NCI-H1436 treated with DMSO at 0.1 percent for 48 hours (cell line): ENCODE results near the gene FHIT.
"Not testable (repeated sequence)": the region's sequence is repeated elsewhere in the genome, so short reads cannot be mapped to it uniquely, and the experiment has no call there.

ENCODE experiments used
- DNase-seq: peaks from one replicate; lab custom pipeline; 2025; lab: John Stamatoyannopoulos, UW

Gene FHIT

DNA sequence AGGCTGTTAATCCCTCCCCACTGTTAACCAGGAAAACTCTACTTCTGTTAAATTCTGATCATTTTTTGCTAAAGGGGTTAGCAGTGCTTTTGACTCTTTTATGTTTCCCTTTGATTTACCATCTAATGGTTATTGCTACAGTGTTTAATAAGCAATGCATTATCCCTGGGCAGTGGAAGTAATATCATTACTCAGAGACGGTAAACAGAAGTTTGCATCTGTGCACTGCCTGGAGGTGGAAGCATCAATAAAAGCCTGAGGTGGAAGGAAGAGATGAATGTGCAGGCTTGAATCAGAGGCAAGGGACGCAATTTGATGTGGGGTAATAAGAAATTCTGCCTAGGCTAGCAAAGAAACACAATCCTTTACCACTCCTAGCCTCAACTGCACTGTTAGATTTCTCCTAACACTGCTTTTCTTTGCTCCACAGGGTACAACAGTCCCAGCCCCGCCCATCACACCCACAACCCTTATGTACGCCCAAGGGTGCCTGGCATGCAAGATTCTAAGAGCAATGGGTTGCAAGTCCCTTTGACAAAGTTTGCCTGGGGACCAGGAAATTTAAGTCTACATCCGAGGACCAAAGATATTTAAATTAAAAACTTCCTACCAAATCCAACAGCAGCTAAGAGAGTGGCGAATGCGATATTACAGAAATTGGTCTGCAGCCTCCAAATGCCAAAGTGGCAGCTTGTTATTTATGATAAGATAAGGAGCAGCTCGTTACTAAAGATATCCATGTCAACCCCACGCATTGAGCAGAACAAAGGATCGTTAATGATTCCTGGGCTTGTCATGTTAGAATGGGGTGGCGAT, 261.4 kb downstream of the FHIT start:
- no peak for DNase-seq

DNA sequence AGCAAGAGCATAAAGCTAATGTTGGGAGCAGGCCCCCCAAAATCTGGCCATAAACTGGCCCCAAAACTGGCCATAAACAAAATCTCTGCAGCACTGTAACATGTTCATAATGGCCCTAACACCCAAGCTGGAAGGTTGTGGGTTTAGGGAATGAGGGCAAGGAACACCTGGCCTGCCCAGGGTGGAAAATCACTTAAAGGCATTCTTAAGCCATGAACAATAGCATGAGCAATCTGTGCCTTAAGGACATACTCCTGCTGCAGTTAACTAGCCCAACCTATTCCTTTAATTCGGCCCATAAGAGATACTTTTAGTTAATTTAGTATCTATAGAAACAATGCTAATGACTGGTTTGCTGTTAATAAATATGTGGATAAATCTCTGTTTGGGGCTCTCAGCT, 264.1 kb downstream of the FHIT start:
- not testable (repeated sequence) for DNase-seq

DNA sequence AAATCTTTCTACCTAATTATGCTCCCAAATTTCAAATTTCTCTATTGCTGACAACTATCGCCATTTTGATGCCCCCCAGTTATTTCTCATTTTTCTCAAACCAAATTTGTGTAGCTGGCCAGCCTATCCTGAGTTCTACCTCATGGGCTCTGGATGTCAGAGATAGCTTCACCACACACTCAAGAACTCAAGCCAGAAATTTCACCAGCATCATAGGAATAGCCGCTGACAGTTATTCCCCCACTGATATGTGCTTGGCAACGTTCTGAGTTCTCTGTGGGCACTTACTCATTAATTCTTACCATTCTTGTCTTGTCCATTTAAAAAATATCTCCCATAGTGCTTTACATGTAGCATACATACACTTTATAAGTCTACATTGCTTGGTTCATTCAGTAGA, 264.7 kb downstream of the FHIT start:
- DNase-seq: no peak

DNA sequence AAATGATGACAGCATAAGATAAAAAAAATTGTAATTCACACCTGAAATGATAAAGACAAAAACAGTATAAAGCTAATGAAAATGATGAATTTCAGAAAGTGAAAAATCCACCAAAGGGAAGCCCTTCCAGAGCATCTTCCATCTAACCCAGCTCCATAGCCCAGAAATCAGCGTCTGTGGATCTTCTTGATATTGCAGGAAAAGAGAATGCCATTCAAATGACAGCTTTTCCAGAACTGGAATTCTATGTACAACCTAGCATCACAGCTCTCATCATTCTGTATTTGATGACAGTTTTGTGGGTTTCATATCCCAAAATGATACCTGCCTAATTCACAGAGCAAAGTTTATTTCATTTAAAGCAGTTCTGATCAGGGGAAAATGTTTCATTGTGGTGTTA, 267.3 kb downstream of the FHIT start:
- DNase-seq: no peak

DNA sequence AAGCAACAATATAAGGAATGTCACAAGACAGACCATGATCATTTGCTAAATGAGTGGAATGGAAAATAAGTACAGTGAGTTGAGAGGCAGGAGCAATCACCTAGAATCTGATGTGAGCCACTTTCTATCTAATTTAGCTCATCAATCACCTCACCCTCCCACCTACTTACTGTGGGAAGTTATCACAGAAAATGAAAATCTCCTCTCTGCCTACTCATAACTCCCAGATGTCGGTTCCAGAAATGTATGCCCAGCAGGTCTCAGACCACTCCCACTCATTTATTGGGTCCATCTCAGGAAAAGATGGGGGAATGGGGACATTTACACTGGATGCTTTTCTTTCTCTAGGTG, 270.9 kb downstream of the FHIT start:
- no peak for DNase-seq

DNA sequence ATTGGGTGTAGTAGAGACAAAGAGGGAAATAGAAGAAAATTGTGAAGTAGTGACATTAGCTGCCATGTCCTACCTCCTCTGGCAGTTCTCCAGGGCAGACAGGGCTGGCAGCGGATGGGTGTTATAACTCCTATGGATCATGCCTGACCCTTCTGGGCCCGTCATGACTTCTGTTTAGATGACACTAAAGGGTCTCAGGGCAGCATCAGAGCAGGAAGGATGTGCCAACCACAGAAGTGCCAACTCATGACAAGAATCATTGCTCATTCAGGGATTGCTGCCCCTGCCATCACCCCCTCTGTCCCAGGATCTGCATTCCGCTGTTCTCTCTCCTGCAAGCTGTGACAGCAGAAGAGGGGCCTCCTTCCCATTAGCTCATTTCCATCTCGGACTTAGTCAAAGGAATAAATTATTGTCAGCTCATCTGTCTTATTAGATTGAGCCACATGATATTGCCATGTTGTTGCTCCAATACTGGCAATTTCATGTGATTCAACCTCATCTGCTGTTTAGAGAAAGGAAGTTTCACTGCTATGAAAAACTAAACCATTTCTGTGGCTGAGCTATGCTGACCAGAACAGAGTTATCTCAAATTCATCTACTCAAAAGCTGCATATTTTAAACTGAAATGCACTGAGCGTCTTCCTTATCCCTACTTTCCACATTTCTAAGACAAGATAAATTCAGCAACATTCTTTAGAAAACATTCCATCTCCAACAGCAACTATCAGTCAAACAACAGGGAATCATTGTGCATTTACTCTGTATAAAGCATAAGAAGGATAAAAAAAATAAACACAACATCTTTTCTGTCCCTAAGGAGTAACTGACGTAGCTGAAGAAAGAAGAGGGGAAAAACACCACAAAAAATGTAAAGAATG, 271.6 kb downstream of the FHIT start:
- DNase-seq: no peak

DNA sequence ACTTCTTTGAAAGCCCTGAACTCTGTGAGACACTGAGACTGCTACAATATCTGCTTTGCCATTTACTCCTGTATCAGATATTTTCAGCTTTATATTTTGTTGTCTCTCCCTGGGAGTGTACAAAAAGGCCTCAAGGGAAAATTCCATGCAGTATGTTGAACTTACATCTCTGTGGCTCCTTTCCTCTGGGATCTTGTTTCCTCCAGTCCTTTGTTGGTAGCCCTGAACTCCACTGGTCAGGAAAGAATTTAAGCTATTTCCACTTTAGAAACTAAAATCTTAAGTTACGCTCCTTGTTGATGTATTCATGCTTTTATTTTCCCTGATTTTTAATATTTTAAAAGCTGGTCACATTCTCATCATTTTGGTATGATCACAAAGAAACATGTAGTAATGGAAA, 277.9 kb downstream of the FHIT start:
- no peak for DNase-seq

DNA sequence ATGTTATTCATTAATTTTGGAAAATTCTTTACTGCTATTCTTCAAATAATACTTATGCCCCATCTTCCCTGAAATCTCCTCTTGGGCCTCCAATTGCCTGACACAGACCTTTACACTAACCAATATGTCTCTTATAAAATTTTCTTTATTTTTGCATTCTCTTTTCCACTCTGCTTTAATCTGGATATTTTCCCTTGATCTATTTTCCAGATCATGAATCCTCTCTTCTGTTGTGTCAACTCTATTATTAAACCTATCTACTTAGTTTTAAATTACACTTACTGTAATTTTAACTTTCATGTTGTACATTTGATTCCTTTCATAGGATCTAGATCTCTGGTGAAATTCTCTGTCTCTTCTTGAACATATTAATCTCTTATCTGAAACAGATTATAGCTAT, 278.7 kb downstream of the FHIT start:
- no peak for DNase-seq

DNA sequence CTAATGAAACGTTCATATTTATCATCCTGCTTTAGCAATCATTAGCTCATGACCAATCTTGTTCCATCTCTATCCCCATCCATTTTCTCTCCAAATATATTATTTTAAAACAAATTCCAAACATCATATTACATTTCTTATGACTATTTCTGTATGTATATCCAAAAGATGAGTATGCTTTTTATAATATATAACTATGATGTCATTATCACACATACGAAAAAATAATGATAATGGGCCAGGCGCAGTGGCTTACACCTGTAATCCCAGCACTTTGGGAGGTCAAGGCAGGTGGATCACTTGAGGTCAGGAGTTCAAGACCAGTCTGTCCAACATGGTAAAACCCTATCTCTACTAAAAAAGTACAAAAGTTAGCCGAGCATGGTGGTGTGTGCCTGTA, 280.4 kb downstream of the FHIT start:
- no peak for DNase-seq

DNA sequence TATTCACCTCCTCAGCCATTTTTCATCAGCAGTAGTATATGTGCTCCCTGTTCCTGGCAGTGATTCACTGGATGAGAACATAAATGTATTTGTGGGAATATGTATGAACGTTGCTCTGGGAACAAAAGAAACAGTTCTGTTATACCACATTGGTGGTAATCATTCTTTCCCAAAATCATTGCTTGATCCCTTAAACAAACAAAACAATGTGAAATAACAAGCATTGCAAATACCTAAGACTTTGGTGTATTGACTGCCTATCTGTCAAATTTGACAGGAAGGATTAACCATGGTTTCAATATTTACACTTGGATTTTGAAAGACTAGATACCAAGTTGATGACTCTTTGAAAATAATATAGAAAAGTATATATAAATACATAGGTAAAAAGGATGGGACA, 284.1 kb downstream of the FHIT start:
- DNase-seq: no peak

DNA sequence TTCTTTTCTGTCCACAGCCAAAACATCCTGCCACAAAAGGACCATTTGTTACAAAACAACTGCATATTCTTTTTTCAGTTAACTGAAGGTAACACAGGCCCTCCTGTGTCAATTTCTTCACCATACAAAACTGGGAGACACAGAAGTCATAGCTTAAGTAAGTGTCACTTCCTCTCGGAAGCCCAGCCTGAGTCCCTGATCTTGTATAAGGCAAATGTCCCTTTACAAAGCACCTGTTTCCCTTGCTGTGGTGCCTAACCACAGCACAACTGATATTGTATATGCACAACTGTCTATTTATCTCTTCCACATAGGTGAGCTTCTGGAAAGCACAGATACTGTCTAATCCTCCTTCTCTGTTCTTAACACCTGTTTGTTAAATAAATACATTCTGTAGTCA, 293.7 kb downstream of the FHIT start:
- no peak for DNase-seq

DNA sequence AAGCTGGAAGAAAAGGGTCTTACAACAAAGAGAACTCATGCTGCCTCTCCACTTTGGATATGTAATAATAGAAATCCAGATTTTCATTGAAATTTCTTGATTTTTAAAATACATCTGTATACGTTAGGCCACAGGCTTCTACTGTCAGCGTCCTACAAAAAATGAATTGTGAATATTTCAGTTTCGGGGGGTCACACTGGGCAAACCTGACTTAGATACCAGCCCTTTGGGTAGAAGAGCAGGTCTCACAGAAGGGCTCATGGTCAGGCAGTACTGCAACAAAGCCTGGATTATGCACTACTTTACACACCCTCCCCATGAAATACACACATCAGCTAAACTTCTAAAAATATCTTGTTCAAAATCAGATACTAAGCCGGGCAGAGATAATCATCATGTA, 294.5 kb downstream of the FHIT start:
- DNase-seq: no peak

DNA sequence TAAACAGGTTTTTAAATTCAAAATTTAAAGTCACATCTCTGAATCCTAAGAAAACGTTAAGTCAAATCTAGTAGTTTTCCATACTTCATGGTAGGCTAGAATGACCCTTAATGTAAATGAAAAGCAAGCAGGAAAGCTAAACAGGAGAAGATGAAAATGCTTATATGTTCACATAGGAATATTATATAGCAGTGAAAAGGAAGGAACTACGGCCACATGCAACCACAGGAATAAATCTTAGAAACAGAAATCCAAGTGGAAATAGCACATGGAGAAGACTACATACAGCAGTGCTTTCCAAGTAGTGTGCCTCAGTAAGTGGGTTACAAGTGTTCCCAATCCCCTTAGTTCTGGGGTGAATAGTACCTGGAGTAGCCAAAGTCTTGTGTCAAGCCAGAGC, 296.2 kb downstream of the FHIT start:
- no peak for DNase-seq

DNA sequence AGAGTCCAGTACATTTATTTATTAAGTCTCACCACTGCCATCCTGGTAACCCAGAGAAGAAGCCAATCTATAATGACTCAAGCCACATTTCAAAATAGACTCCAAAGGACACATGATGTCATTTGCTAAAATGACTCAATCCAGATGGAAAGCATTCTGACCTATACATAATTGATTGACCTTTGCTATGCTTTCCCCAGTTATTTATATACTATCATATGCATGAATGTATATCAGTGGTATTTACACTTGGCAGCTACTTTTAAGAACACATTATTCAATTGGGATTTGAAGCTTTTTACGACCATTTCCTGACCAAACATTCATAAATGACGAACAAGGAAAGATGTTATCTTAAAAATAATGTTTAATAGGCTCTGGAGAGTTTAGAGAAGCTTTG, 297.2 kb downstream of the FHIT start:
- DNase-seq: no peak

DNA sequence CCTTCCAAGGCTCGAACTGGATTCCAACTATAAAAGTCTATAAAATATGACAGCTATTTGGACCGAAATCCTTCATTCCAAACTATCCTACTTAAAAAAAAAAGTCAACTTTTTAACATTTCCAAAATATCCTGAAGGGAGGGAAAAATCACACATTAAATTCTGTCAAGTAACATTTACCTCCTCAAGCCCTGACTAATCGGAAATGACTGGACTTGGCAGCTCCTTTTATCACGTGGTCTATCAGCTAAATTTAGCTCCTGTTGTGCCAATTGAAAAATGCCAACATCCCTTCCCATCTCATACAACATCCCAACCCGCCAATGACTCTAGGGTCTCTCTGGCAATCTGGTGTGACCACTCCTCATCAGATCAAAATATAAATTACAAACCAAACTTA, 297.9 kb downstream of the FHIT start:
- DNase-seq: no peak

DNA sequence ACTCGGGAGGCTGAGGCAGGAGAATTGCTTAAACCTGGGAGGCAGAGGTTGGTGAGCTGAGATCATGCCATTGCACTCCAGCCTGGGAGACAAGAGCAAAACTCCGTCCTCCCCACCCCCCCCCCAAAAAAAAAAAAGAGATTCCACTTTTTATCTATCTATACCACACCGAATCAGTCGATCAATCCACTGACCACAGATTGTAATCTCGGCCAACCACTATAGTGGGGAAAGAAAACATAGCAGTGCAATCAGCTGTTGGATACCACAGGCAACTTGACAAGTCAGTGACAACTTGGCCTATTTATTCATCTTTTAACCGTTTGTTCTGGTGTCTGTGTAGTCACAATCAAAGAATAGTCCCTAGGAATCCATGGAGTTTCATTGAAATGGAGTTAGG, 299.2 kb downstream of the FHIT start:
- no peak for DNase-seq

DNA sequence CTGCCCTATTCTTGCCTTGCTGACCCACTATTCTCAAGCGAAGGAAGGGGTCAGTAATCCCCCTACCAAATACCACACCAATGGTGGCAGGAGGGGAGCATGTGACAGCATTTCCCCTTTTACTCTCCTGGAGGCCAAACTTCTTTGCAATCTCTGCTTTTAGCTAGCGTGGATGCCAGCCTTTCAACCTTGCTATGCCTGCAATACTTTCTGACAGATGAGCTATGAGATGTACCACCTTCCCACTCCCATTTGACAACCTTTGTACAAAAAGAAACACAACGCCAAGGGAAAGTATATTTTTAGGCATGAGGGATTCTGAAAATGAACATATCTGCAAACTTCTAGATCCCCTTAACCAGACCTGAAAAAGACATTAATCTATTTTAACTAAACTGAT, 302.1 kb downstream of the FHIT start:
- DNase-seq: no peak

DNA sequence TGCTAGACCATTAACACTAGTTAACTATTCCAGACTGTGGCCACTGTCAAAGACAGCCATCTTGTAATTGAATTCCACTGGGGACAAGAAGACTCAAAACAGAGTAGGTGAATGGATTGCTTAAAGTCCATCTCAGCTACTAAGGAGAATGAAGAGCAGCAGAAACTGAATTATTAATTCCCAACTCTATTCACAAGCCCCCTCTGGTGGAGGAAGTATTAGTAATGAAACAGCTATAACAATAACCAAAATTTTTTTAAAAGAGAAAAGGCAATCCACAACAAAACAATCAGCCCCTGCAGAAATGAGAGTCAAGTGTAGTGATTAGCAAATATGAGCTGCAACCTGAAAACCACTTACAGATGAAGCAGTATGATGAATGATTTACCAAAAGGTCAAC, 302.8 kb downstream of the FHIT start:
- no peak for DNase-seq

DNA sequence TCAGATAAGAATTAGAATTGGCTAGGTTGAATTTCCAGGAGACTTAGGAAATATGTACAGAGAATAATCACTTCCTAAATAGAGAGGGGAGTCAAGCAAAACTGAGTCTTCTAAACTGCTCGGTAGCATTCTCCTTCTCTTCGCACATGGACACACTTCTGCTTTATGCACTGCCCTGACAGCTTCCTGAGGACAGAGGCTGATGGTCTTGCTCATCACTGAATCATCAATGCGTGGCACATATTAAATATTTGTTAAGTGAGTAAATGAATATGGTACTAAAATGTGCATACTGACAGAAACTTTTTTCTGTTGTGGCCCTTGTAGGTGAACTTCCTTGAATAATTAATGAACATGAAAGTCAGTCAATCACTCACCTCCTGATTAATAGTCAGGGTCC, 315.5 kb downstream of the FHIT start:
- DNase-seq: no peak

DNA sequence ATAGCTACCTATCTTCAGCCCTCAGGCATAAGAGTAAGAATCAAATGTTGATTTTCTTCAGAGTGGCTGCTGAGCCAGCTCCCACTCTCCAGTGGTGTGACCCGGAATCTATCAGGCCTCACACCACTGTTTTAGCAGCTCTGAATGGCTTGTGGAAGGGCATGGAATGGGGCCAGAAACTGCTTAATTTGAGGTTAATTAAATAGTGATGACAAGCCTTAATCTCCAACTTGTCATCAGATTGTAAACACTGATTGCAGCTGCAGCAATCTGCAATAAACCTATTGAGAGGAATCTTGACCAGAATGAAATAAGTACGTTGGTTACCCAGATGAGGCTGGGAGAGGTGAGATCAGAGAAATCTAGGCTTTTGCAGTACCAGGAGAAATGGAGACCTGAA, 317.4 kb downstream of the FHIT start:
- no peak for DNase-seq

DNA sequence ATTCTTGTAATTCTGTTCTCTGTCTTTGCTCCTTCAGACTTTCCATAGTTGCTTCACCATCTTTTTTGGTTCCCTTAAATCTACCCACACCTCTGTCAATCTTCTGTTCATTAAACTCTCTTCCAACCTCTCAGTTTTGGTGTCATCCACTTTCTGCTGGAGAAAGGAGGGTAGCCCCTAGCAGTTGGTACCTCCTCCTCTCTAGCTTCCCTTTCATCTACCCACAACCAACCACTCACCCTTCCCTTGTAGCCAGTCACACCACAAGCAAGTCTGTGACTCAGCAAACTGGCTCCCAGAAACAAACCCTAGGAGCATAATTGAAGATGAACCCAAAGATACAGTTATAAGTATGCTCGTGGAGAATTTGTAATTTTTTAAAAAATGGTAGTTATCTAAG, 318.6 kb downstream of the FHIT start:
- no peak for DNase-seq

DNA sequence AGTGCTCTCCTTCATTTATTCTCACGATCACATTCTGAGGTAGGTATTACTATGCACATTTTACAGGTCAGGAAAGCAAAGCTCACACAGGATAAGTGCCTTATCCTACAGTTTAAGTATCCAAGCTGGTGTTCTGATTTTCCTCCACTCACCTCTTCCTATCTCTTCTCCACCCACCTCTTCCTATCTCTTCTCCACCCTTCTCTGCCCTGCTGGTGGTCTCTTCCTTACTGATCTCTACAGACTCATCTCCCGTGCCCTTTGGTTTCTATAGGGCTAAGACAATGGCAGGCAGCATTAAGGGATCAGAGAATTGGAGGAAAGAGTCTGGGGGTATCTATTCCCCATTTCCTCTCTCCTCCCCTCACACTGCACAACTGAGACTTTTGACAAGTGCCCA, 319.1 kb downstream of the FHIT start:
- no peak for DNase-seq

DNA sequence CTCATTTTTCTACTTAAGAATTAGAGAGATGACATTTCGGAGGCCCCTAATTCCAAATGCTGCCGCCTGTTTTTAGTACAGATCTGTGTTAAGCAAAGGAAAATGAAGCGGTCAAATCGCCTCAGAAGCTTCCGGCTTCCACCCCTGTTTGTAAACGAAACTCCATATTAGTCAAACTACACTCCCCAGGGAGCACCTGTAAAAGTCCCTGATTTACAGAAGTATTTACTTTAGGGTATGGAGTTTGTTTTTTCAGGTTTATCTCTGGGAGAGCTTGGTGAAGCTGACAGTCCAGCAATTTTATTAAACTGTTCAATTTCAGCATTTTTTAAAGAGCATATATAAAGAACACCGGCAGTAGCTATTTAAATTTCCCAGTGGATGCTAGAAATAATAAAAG, 319.8 kb downstream of the FHIT start:
- DNase-seq: no peak

DNA sequence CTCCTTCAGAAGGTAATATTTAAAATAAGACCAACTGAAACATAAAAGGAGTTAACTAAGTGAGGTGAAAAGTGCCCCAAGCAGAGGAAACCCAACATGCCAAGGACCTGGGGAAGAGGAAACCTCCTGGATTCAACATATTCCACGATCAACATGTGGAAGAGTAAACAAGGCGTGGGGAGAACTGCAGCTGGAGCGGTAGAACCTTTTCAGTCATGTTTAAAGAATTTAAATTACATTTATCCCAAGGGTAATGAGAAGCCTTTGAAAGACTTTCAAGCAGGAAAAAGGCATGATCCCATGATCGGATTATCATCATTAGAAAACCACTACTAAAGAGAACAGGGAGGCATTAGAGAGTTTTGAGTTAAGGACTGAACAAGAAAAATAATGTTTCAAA, 330.7 kb downstream of the FHIT start:
- no peak for DNase-seq
